ENCODE measurements around the gene WDR6.

WDR6 gene

GRCh38 chr3:49029563-49029884 is 22.3 kb downstream of the WDR6 start:
- Histone ChIP-seq H3K27ac (ENCODE audit: low read depth, low read length) (peak overlapping the region; percentile 92), H3K36me3 (ENCODE audit: control insufficient read depth, insufficient read depth, low read length) (peaks cover 48% of the 10 kb centered on the region), H3K4me3 (ENCODE audit: low read length) (peak overlapping the region; percentile 95)

GRCh38 chr3:49030321-49030720 is 23.1 kb downstream of the WDR6 start:
- no peak overlapping the region for H3K27ac ChIP-seq (ENCODE audit: low read depth, low read length)
- H3K4me3 ChIP-seq (ENCODE audit: low read length), result no peak overlapping the region
- no peaks in the 10 kb centered on the region for H3K27me3 ChIP-seq (ENCODE audit: control insufficient read depth, insufficient read depth, low read length)
- H3K9ac ChIP-seq (ENCODE audit: low read length), result no peak overlapping the region
- H3K4me1 ChIP-seq (ENCODE audit: control insufficient read depth, insufficient read depth, low read length), result peaks cover 7% of the 10 kb centered on the region
- H3K36me3 ChIP-seq (ENCODE audit: control insufficient read depth, insufficient read depth, low read length), result peaks cover 47% of the 10 kb centered on the region

More at GRCh38 chr3:49029563-49029884, 22.3 kb downstream of the WDR6 start:
- H3K9ac ChIP-seq (ENCODE audit: low read length), result no peak overlapping the region
- H3K4me1 ChIP-seq (ENCODE audit: control insufficient read depth, insufficient read depth, low read length), result peaks cover 7% of the 10 kb centered on the region
- H3K27me3 ChIP-seq (ENCODE audit: control insufficient read depth, insufficient read depth, low read length), result no peaks in the 10 kb centered on the region

GRCh38 chr3:49032646-49033304 is 25.6 kb downstream of the WDR6 start:
- Histone ChIP-seq H3K36me3 (ENCODE audit: control insufficient read depth, insufficient read depth, low read length) (peaks cover 34% of the 10 kb centered on the region), H3K9ac (ENCODE audit: low read length) (no peak overlapping the region), H3K4me1 (ENCODE audit: control insufficient read depth, insufficient read depth, low read length) (peaks cover 7% of the 10 kb centered on the region)

GRCh38 chr3:49034650-49035049 is 27.5 kb downstream of the WDR6 start:
- H3K4me3 ChIP-seq (ENCODE audit: low read length), result no peak overlapping the region
- no peaks in the 10 kb centered on the region for H3K27me3 ChIP-seq (ENCODE audit: control insufficient read depth, insufficient read depth, low read length)
- no peak overlapping the region for H3K9ac ChIP-seq (ENCODE audit: low read length)
- H3K4me1 ChIP-seq (ENCODE audit: control insufficient read depth, insufficient read depth, low read length), result no peaks in the 10 kb centered on the region
- H3K27ac ChIP-seq (ENCODE audit: low read depth, low read length), result no peak overlapping the region
- peaks cover 34% of the 10 kb centered on the region for H3K36me3 ChIP-seq (ENCODE audit: control insufficient read depth, insufficient read depth, low read length)

More at GRCh38 chr3:49032646-49033304, 25.6 kb downstream of the WDR6 start:
- Histone ChIP-seq H3K27ac (ENCODE audit: low read depth, low read length) (no peak overlapping the region), H3K4me3 (ENCODE audit: low read length) (no peak overlapping the region), H3K27me3 (ENCODE audit: control insufficient read depth, insufficient read depth, low read length) (no peaks in the 10 kb centered on the region)

GRCh38 chr3:49035281-49035680 is 28.1 kb downstream of the WDR6 start:
- Histone ChIP-seq H3K27ac (ENCODE audit: low read depth, low read length) (no peak overlapping the region), H3K27me3 (ENCODE audit: control insufficient read depth, insufficient read depth, low read length) (no peaks in the 10 kb centered on the region), H3K4me3 (ENCODE audit: low read length) (no peak overlapping the region), H3K9ac (ENCODE audit: low read length) (no peak overlapping the region), H3K4me1 (ENCODE audit: control insufficient read depth, insufficient read depth, low read length) (no peaks in the 10 kb centered on the region), H3K36me3 (ENCODE audit: control insufficient read depth, insufficient read depth, low read length) (peaks cover 34% of the 10 kb centered on the region)

- H3K4me3 ChIP-seq (ENCODE audit: low read length), result no peak overlapping the region
- H3K9ac ChIP-seq (ENCODE audit: low read length), result no peak overlapping the region
- no peak overlapping the region for H3K27ac ChIP-seq (ENCODE audit: low read depth, low read length)
- H3K36me3 ChIP-seq (ENCODE audit: control insufficient read depth, insufficient read depth, low read length), result peaks cover 24% of the 10 kb centered on the region
- no peaks in the 10 kb centered on the region for H3K4me1 ChIP-seq (ENCODE audit: control insufficient read depth, insufficient read depth, low read length)
- no peaks in the 10 kb centered on the region for H3K27me3 ChIP-seq (ENCODE audit: control insufficient read depth, insufficient read depth, low read length)
These were observed 46.4 kb downstream of the WDR6 start for GRCh38 chr3:49053543-49053942.

- H3K4me1 ChIP-seq (ENCODE audit: control insufficient read depth, insufficient read depth, low read length), result no peaks in the 10 kb centered on the region
- no peak overlapping the region for H3K9ac ChIP-seq (ENCODE audit: low read length)
- no peak overlapping the region for H3K27ac ChIP-seq (ENCODE audit: low read depth, low read length)
- no peak overlapping the region for H3K4me3 ChIP-seq (ENCODE audit: low read length)
- H3K36me3 ChIP-seq (ENCODE audit: control insufficient read depth, insufficient read depth, low read length), result peaks cover 24% of the 10 kb centered on the region
- no peaks in the 10 kb centered on the region for H3K27me3 ChIP-seq (ENCODE audit: control insufficient read depth, insufficient read depth, low read length)
These were observed 47.2 kb downstream of the WDR6 start for GRCh38 chr3:49054344-49054862.

GRCh38 chr3:49057268-49057667 is 50.1 kb downstream of the WDR6 start:
- H3K27me3 ChIP-seq (ENCODE audit: control insufficient read depth, insufficient read depth, low read length), result no peaks in the 10 kb centered on the region
- no peak overlapping the region for H3K9ac ChIP-seq (ENCODE audit: low read length)
- no peak overlapping the region for H3K4me3 ChIP-seq (ENCODE audit: low read length)
- peaks cover 19% of the 10 kb centered on the region for H3K36me3 ChIP-seq (ENCODE audit: control insufficient read depth, insufficient read depth, low read length)
- no peaks in the 10 kb centered on the region for H3K4me1 ChIP-seq (ENCODE audit: control insufficient read depth, insufficient read depth, low read length)
- H3K27ac ChIP-seq (ENCODE audit: low read depth, low read length), result no peak overlapping the region

- H3K36me3 ChIP-seq (ENCODE audit: control insufficient read depth, insufficient read depth, low read length), result peaks cover 18% of the 10 kb centered on the region
- H3K27ac ChIP-seq (ENCODE audit: low read depth, low read length), result no peak overlapping the region
- no peaks in the 10 kb centered on the region for H3K4me1 ChIP-seq (ENCODE audit: control insufficient read depth, insufficient read depth, low read length)
- H3K4me3 ChIP-seq (ENCODE audit: low read length), result no peak overlapping the region
- H3K27me3 ChIP-seq (ENCODE audit: control insufficient read depth, insufficient read depth, low read length), result no peaks in the 10 kb centered on the region
- H3K9ac ChIP-seq (ENCODE audit: low read length), result no peak overlapping the region
These were observed 50.8 kb downstream of the WDR6 start for GRCh38 chr3:49058011-49058410.
